ENCODE measurements around the gene NT5DC2. TPM values are rescaled to one million over a fixed set of nuclear protein-coding genes. Genes with fewer than 3 reads are reported as not detected.

The NT5DC2 gene
- total and polyA plus RNA-seq, 12 donors = 48.6 to 384 (median 89.1) TPM

- Histone ChIP-seq H3K27ac (no peak overlapping the region), H3K4me3 (no peak overlapping the region), H3K9me3 (replicated peaks in 1 of 3) (no peaks in the 10 kb centered on the region), H3K36me3 (replicated peaks in 1 of 2) (peaks cover 0 to 13% of the 10 kb centered on the region in 2 donors), H3K4me1 (replicated peaks in 1 of 2) (no peaks in the 10 kb centered on the region), H3K27me3 (no peaks in the 10 kb centered on the region)
- TF ChIP-seq, protein P1, sequence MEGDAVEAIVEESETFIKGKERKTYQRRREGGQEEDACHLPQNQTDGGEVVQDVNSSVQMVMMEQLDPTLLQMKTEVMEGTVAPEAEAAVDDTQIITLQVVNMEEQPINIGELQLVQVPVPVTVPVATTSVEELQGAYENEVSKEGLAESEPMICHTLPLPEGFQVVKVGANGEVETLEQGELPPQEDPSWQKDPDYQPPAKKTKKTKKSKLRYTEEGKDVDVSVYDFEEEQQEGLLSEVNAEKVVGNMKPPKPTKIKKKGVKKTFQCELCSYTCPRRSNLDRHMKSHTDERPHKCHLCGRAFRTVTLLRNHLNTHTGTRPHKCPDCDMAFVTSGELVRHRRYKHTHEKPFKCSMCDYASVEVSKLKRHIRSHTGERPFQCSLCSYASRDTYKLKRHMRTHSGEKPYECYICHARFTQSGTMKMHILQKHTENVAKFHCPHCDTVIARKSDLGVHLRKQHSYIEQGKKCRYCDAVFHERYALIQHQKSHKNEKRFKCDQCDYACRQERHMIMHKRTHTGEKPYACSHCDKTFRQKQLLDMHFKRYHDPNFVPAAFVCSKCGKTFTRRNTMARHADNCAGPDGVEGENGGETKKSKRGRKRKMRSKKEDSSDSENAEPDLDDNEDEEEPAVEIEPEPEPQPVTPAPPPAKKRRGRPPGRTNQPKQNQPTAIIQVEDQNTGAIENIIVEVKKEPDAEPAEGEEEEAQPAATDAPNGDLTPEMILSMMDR (IDR thresholded peaks at IDR 0.05) = no peak
- no peak for TF ChIP-seq POLR2A (IDR thresholded peaks at IDR 0.05)
- 67 to 90% (median 86%) methylated on average over 1 to 17 of the region's 17 CpGs for WGBS, 4 donors
- DNase-seq = no peak
- intact Hi-C loops (cut with DNase I) = no loop called here
Observed at GRCh38 chr3:52512727-52513126, 20.9 kb downstream of the NT5DC2 start.

DNA sequence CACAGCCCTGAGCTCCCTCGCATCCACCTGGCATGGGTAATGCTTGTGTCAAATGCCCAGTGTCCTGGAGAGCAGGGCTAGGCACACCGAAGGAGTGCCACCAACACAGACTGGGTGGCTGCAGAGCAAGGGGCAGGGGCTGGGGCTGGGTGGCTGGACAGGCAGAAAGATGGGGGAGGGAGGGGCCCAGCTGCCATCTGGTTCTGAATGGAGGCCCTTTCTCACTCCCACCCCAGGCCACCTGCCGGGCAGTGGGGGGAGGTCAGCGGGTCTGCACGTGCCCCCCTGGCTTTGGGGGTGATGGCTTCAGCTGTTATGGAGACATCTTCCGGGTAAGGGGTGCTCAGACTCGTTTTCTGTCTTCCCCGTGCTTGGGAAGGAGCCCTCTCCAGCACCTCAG lies 21.6 kb downstream of the NT5DC2 start:
- TF ChIP-seq, protein P1 (IDR thresholded peaks at IDR 0.05) = no peak
- no peak for TF ChIP-seq POLR2A (IDR thresholded peaks at IDR 0.05)
- intact Hi-C loops (cut with DNase I) = no loop called here
- peaks cover 0 to 13% of the 10 kb centered on the region in 2 donors for H3K36me3 ChIP-seq (replicated peaks in 1 of 2)

DNA sequence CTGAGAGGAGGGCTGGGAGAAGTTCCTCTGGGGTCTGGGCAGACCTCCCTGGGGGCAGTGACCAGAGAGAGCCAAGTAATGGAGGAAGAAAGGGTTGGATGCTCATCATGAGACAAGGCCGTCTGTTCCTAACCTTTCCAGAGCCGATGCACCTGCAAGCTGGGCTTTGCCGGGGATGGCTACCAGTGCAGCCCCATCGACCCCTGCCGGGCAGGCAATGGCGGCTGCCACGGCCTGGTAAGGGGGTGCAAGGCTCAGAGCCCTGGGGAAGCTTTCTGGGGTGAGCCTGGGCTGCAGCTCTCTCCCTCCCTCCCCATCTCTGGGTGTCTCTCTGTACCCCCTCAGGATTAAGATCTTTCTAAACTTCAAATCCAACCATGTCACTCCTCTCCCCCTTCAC lies 22.1 kb downstream of the NT5DC2 start:
- no peak overlapping the region for H3K4me3 ChIP-seq
- no peaks in the 10 kb centered on the region for H3K4me1 ChIP-seq (replicated peaks in 1 of 2)
- no peaks in the 10 kb centered on the region for H3K9me3 ChIP-seq (replicated peaks in 1 of 3)
- intact Hi-C loops (cut with DNase I) = no loop called here
- WGBS, 4 donors = 88 to 90% (median 89%) methylated on average over 6 to 7 of the region's 7 CpGs
- no peak overlapping the region for H3K27ac ChIP-seq
- peaks cover 0 to 17% of the 10 kb centered on the region in 2 donors for H3K36me3 ChIP-seq (replicated peaks in 1 of 2)
- no peaks in the 10 kb centered on the region for H3K27me3 ChIP-seq
- TF ChIP-seq, protein P1 (IDR thresholded peaks at IDR 0.05) = no peak
- no peak for TF ChIP-seq POLR2A (IDR thresholded peaks at IDR 0.05)
- no peak for DNase-seq

More for the DNA sequence above, 21.6 kb downstream of the NT5DC2 start:
- H3K4me1 ChIP-seq (replicated peaks in 1 of 2) = no peaks in the 10 kb centered on the region
- H3K9me3 ChIP-seq (replicated peaks in 1 of 3) = no peaks in the 10 kb centered on the region
- no peak for DNase-seq
- H3K27me3 ChIP-seq = no peaks in the 10 kb centered on the region
- no peak overlapping the region for H3K27ac ChIP-seq
- no peak overlapping the region for H3K4me3 ChIP-seq
- 69 to 100% (median 78%) methylated on average over 1 to 8 of the region's 8 CpGs for WGBS, 4 donors

DNA sequence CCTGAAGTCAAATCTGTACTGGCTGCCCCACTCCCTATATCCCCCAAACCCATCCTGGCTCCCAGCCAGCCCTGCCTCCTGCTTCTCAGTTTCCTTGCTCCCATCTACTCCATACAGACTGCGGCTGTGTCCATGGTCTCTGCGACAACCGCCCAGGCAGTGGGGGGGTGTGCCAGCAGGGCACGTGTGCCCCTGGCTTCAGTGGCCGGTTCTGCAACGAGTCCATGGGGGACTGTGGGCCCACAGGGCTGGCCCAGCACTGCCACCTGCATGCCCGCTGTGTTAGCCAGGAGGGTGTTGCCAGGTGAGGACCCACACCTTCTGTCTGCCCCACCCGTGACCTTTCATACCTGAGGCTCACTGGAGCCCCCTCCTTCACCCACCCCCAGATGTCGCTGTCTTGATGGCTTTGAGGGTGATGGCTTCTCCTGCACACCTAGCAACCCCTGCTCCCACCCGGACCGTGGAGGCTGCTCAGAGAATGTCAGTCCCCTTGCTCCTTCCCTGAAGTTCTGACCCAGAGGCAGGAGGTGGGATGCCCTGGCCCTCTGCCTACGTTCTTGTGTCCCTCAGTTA lies 23.8 kb downstream of the NT5DC2 start:
- Histone ChIP-seq H3K36me3 (replicated peaks in 1 of 2) (peaks cover 0 to 32% of the 10 kb centered on the region in 2 donors), H3K9me3 (replicated peaks in 1 of 3) (no peaks in the 10 kb centered on the region), H3K4me3 (no peak overlapping the region), H3K4me1 (replicated peaks in 1 of 2) (no peaks in the 10 kb centered on the region), H3K27ac (no peak overlapping the region), H3K27me3 (no peaks in the 10 kb centered on the region)
- intact Hi-C loops (cut with DNase I) = no loop called here
- TF ChIP-seq, protein P1 (IDR thresholded peaks at IDR 0.05) = no peak
- TF ChIP-seq POLR2A (IDR thresholded peaks at IDR 0.05) = no peak
- DNase-seq = no peak
- WGBS, 4 donors = 78 to 89% (median 80%) methylated on average over 4 to 12 of the region's 12 CpGs

All from adrenal gland (tissue), 12 donors.